ENCODE measurements around the gene ACVRL1. TPM values are rescaled to one million over a fixed set of nuclear protein-coding genes. Genes with fewer than 3 reads are reported as not detected.

The ACVRL1 gene
- not detected in 2 replicates for total RNA-seq
- long read RNA-seq: 0 reads

GRCh38 chr12:51907083-51907855, at the start of gene ACVRL1:
Gene ACVRL1, plus strand, starts transcription at chr12:51907504. Its CDS starts 4,971 bp downstream, at chr12:51912475.
- Mint-ChIP-seq H3K9me3 (ENCODE audit: unreplicated experiment) (no peaks in the 10 kb centered on the region), H3K27ac (ENCODE audit: unreplicated experiment) (no peak within 1 kb of the TSS), H3K27me3 (ENCODE audit: unreplicated experiment) (no peaks in the 10 kb centered on the region), H3K4me1 (ENCODE audit: unreplicated experiment) (peaks cover 10% of the 10 kb centered on the region), H3K4me3 (ENCODE audit: unreplicated experiment) (no peak within 1 kb of the TSS), H3K36me3 (ENCODE audit: unreplicated experiment) (no peaks in the 10 kb centered on the region)
- no peak for DNase-seq (ENCODE audit: extremely low spot score, unreplicated experiment)
- TF ChIP-seq, protein P1, sequence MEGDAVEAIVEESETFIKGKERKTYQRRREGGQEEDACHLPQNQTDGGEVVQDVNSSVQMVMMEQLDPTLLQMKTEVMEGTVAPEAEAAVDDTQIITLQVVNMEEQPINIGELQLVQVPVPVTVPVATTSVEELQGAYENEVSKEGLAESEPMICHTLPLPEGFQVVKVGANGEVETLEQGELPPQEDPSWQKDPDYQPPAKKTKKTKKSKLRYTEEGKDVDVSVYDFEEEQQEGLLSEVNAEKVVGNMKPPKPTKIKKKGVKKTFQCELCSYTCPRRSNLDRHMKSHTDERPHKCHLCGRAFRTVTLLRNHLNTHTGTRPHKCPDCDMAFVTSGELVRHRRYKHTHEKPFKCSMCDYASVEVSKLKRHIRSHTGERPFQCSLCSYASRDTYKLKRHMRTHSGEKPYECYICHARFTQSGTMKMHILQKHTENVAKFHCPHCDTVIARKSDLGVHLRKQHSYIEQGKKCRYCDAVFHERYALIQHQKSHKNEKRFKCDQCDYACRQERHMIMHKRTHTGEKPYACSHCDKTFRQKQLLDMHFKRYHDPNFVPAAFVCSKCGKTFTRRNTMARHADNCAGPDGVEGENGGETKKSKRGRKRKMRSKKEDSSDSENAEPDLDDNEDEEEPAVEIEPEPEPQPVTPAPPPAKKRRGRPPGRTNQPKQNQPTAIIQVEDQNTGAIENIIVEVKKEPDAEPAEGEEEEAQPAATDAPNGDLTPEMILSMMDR (IDR thresholded peaks at IDR 0.05): no peak

DNA sequence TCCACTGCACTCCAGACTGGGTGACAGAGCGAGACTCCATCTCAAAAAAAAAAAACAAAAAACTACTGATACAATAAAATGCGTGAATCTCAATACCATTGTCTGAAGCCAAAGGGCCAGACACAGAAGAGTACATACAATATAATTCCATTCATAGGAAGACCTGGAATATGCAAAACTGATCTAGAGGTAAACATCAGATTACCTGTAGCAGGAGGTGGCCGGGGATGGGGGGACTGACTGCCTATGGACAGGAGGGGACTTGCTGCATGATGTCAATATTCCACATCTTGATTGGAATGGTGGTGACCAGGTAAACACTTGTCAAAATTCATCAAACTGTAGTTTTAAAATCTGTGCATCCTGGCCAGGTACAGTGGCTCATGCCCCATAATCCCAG, 46.3 kb upstream of the ACVRL1 start:
- TF ChIP-seq, protein P1 (IDR thresholded peaks at IDR 0.05): no peak
- Mint-ChIP-seq H3K36me3 (ENCODE audit: unreplicated experiment) (no peaks in the 10 kb centered on the region), H3K4me1 (ENCODE audit: unreplicated experiment) (peaks cover 31% of the 10 kb centered on the region), H3K27ac (ENCODE audit: unreplicated experiment) (no peak overlapping the region), H3K27me3 (ENCODE audit: unreplicated experiment) (peaks cover 21% of the 10 kb centered on the region), H3K4me3 (ENCODE audit: unreplicated experiment) (no peak overlapping the region), H3K9me3 (ENCODE audit: unreplicated experiment) (no peaks in the 10 kb centered on the region)
- no peak for DNase-seq (ENCODE audit: extremely low spot score, unreplicated experiment)

DNA sequence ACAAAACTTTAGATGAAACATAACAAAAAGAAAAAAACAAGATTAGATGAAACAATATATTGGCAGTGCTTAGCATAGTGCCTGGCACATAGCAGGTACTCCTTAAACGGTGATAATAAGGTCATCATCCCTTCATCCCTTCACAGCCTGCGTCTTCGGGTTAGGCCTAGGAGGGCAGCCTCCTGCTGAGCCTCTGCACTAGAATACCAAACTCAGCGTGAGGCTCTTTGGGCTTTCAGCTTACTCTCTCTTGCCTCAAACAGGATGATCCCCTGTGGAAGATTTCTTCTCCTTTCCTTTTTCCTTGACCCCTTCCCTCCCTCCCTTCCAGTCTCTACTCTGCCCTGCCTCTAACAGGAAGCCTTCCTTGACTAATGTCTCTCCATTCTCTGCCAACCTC, 44.4 kb upstream of the ACVRL1 start:
- no peak overlapping the region for H3K4me3 Mint-ChIP-seq (ENCODE audit: unreplicated experiment)
- TF ChIP-seq, protein P1 (IDR thresholded peaks at IDR 0.05): no peak
- H3K9me3 Mint-ChIP-seq (ENCODE audit: unreplicated experiment): no peaks in the 10 kb centered on the region
- no peak for DNase-seq (ENCODE audit: extremely low spot score, unreplicated experiment)
- peaks cover 31% of the 10 kb centered on the region for H3K4me1 Mint-ChIP-seq (ENCODE audit: unreplicated experiment)
- no peak overlapping the region for H3K27ac Mint-ChIP-seq (ENCODE audit: unreplicated experiment)
- H3K36me3 Mint-ChIP-seq (ENCODE audit: unreplicated experiment): no peaks in the 10 kb centered on the region
- peaks cover 10% of the 10 kb centered on the region for H3K27me3 Mint-ChIP-seq (ENCODE audit: unreplicated experiment)

GRCh38 chr12:51863363-51863932, 43.9 kb upstream of the ACVRL1 start:
- Mint-ChIP-seq H3K27me3 (ENCODE audit: unreplicated experiment) (peaks cover 11% of the 10 kb centered on the region), H3K9me3 (ENCODE audit: unreplicated experiment) (no peaks in the 10 kb centered on the region), H3K4me3 (ENCODE audit: unreplicated experiment) (no peak overlapping the region), H3K27ac (ENCODE audit: unreplicated experiment) (no peak overlapping the region), H3K4me1 (ENCODE audit: unreplicated experiment) (peaks cover 36% of the 10 kb centered on the region), H3K36me3 (ENCODE audit: unreplicated experiment) (no peaks in the 10 kb centered on the region)
- TF ChIP-seq, protein P1 (IDR thresholded peaks at IDR 0.05): no peak
- DNase-seq (ENCODE audit: extremely low spot score, unreplicated experiment): no peak

All from osteocyte (in vitro differentiated cells).